Smooth muscle cell (in vitro differentiated cells): ENCODE data around the gene DUSP19. TPM values are rescaled to one million over a fixed set of nuclear protein-coding genes. Genes with fewer than 3 reads are reported as not detected.

Experiments
- DNase-seq: peaks from one replicate; lab custom pipeline; 2025; ENCODE audit not compliant: unreplicated experiment; lab: John Stamatoyannopoulos, UW
- H2AFZ ChIP-seq: fragments of 200-600 bp; sonication (generic); 2 replicates; pipeline ENCODE4 v1.6.0; 2016; ENCODE audit warnings: antibody characterized with exemption, low read depth, mild to moderate bottlenecking
- H3F3A ChIP-seq: fragments of 200-600 bp; sonication (generic); 2 replicates; pipeline ENCODE4 v1.6.0; 2017; ENCODE audit warnings: antibody characterized with exemption, low read depth
- H3K27ac ChIP-seq: fragments of 200-600 bp; sonication (generic); 2 replicates; pipeline ENCODE4 v1.5.1; 2016; ENCODE audit warnings: low read depth, mild to moderate bottlenecking
- H3K27me3 ChIP-seq: fragments of 200-600 bp; sonication (generic); 2 replicates; pipeline ENCODE4 v1.6.1; 2016; ENCODE audit warnings: low read depth, mild to moderate bottlenecking
- H3K36me3 ChIP-seq: fragments of 200-600 bp; sonication (generic); 2 replicates; pipeline ENCODE4 v1.5.1; 2016; ENCODE audit warnings: low read depth
- H3K4me1 ChIP-seq: fragments of 200-600 bp; sonication (generic); 2 replicates; pipeline ENCODE4 v1.5.1; 2016; ENCODE audit warnings: low read depth
- H3K4me2 ChIP-seq: fragments of 200-600 bp; sonication (generic); 2 replicates; pipeline ENCODE4 v1.6.0; 2016; ENCODE audit warnings: mild to moderate bottlenecking
- H3K4me3 ChIP-seq: fragments of 200-600 bp; sonication (generic); 2 replicates; pipeline ENCODE4 v1.5.1; 2016; ENCODE audit warnings: mild to moderate bottlenecking
- H3K79me2 ChIP-seq: fragments of 200-600 bp; sonication (generic); 2 replicates; pipeline ENCODE4 v1.6.0; 2016; ENCODE audit warnings: low read depth, mild to moderate bottlenecking
- H3K9ac ChIP-seq: fragments of 200-600 bp; sonication (generic); 2 replicates; pipeline ENCODE4 v1.6.0; 2016; ENCODE audit warnings: low read depth
- H3K9me3 ChIP-seq: fragments of 200-600 bp; sonication (generic); replicated peaks from 2 replicates; pipeline ENCODE4 v1.5.1; 2016; ENCODE audit warnings: low read depth
- H4K20me1 ChIP-seq: fragments of 200-600 bp; sonication (generic); 2 replicates; pipeline ENCODE4 v1.6.0; 2016; ENCODE audit warnings: low read depth
- CTCF ChIP-seq: fragments of 200-600 bp; sonication (generic); IDR thresholded peaks from 2 replicates; pipeline ENCODE4 v1.5.1; 2017; ENCODE audit warnings: borderline replicate concordance, mild to moderate bottlenecking, antibody characterized with exemption; ENCODE audit not compliant: insufficient read depth, poor library complexity, severe bottlenecking
- WGBS: methylation state at CpG from one replicate; pipeline ENCODE4 v1.1.7; 2016; ENCODE audit warnings: low lambda C conversion rate; 5-methylcytosine and 5-hydroxymethylcytosine counted together
- polyA plus RNA-seq: library from polyadenylated mRNA; unstranded; fragments of >200 nt; fragmentation: Nextera tagmentation; extraction: Ambion mirVana; gene quantifications from 2 replicates; pipeline ENCODE4 v1.2.1, GENCODE V29; 2016
- total RNA-seq: library from RNA; depleted of rRNA; stranded (reverse); fragments of >200 nt; gene quantifications from 2 replicates; pipeline ENCODE4 v1.2.3, GENCODE V29; 2014

Gene DUSP19
- total and polyA plus RNA-seq, 2 experiments from 2014 or later = 0.70 to 1.2 TPM

GRCh38 chr2:183124957-183125255 is 46.4 kb downstream of the DUSP19 start:
- H2AFZ ChIP-seq = peak overlapping the region; percentile 98
- no peaks in the 10 kb centered on the region for H4K20me1 ChIP-seq
- no peaks in the 10 kb centered on the region for H3K36me3 ChIP-seq

GRCh38 chr2:183125659-183126341 is 47.3 kb downstream of the DUSP19 start:
- Histone ChIP-seq H3K9me3 (no peaks in the 10 kb centered on the region), H4K20me1 (no peaks in the 10 kb centered on the region), H3K4me3 (peak overlapping the region; percentile 68), H3K9ac (no peak overlapping the region), H3K4me1 (peaks cover 8% of the 10 kb centered on the region), H3K27ac (no peak overlapping the region), H3F3A (peaks cover 4% of the 10 kb centered on the region), H3K36me3 (no peaks in the 10 kb centered on the region), H2AFZ (no peak overlapping the region), H3K27me3 (no peaks in the 10 kb centered on the region), H3K4me2 (peak overlapping the region; percentile 91), H3K79me2 (peaks cover 49% of the 10 kb centered on the region)
- TF ChIP-seq CTCF = no peak
- 77% methylated on average over 11 of the region's 11 CpGs for WGBS
- no peak for DNase-seq

More at GRCh38 chr2:183124957-183125255, 46.4 kb downstream of the DUSP19 start:
- WGBS = 1% methylated on average over 10 of the region's 10 CpGs
- H3K4me3 ChIP-seq = peak overlapping the region; percentile 68
- peaks cover 8% of the 10 kb centered on the region for H3K4me1 ChIP-seq
- H3K4me2 ChIP-seq = peak overlapping the region; percentile 91
- peaks cover 4% of the 10 kb centered on the region for H3F3A ChIP-seq
- no peak for TF ChIP-seq CTCF
- DNase-seq = no peak
- H3K27me3 ChIP-seq = no peaks in the 10 kb centered on the region
- no peaks in the 10 kb centered on the region for H3K9me3 ChIP-seq
- peak overlapping the region; percentile 74 for H3K9ac ChIP-seq
- peak overlapping the region; percentile 78 for H3K27ac ChIP-seq
- H3K79me2 ChIP-seq = peaks cover 45% of the 10 kb centered on the region

- H3K9ac ChIP-seq = no peak overlapping the region
Observed at GRCh38 chr2:183126635-183127034, 48.1 kb downstream of the DUSP19 start.

More at GRCh38 chr2:183126635-183127034, 48.1 kb downstream of the DUSP19 start:
- Histone ChIP-seq H3K4me2 (no peak overlapping the region), H3F3A (peaks cover 4% of the 10 kb centered on the region), H3K27ac (no peak overlapping the region), H3K36me3 (no peaks in the 10 kb centered on the region), H3K9me3 (no peaks in the 10 kb centered on the region), H3K4me1 (peaks cover 8% of the 10 kb centered on the region), H3K27me3 (no peaks in the 10 kb centered on the region), H3K4me3 (no peak overlapping the region), H4K20me1 (no peaks in the 10 kb centered on the region), H2AFZ (no peak overlapping the region), H3K79me2 (peaks cover 57% of the 10 kb centered on the region)
- TF ChIP-seq CTCF = no peak
- WGBS = 99% methylated on average over 2 of the region's 2 CpGs
- no peak for DNase-seq
